T-helper 1 cell treated with Interleukin-12 subunit alpha and Interleukin-12 subunit beta and Interleukin-4 antibody, amounts not matched to agents 30 ng/mL and 1 ng/mL, for 36 hours (primary cell): ENCODE measurements around the gene MPLKIP. TPM values are rescaled to one million over a fixed set of nuclear protein-coding genes. Genes with fewer than 3 reads are reported as not detected.
"Not testable (repeated sequence)": the region's sequence is repeated elsewhere in the genome, so short reads cannot be mapped to it uniquely, and the experiment has no call there.

ENCODE experiments used
- intact Hi-C: fragments of 100-400 bp; cut with micrococcal nuclease; formaldehyde crosslinking; loops from one replicate; pipeline ENCODE4 v1.15.1; 2024
- total RNA-seq: library from RNA; stranded (reverse); gene quantifications from 2 replicates; pipeline ENCODE4 v1.2.3, GENCODE V29; 2022

The MPLKIP gene
- total RNA-seq, 1 donor from 2014 or later, result 28.1 TPM

GRCh38 chr7:40133561-40134427 lies 628 bp downstream of the MPLKIP start:
- intact Hi-C loops, result loop anchor here (1.0 to 5.0 kb wide), 8 partner anchors 184 to 1956 kb away; partner anchors contain the start of genes RALA, STARD3NL, VPS41 and YAE1

- intact Hi-C loops, result no loop called here
Observed at GRCh38 chr7:40122940-40123254, 11.5 kb downstream of the MPLKIP start.

GRCh38 chr7:40122100-40122939 lies 12.1 kb downstream of the MPLKIP start:
- intact Hi-C loops, result not testable (repeated sequence)

GRCh38 chr7:40120020-40120419 lies 14.4 kb downstream of the MPLKIP start:
- intact Hi-C loops, result no loop called here

- intact Hi-C loops, result not testable (repeated sequence)
Observed at GRCh38 chr7:40118201-40118600, 16.2 kb downstream of the MPLKIP start.

GRCh38 chr7:40117199-40117598 lies 17.2 kb downstream of the MPLKIP start:
- intact Hi-C loops, result not testable (repeated sequence)

- intact Hi-C loops, result no loop called here
Observed at GRCh38 chr7:40115936-40116335, 18.5 kb downstream of the MPLKIP start.

GRCh38 chr7:40105879-40106473 lies 28.4 kb downstream of the MPLKIP start:
- intact Hi-C loops, result no loop called here

GRCh38 chr7:40102897-40103296 lies 31.5 kb downstream of the MPLKIP start:
- intact Hi-C loops, result no loop called here

- intact Hi-C loops, result no loop called here
Observed at GRCh38 chr7:40101201-40101600, 33.2 kb downstream of the MPLKIP start.

GRCh38 chr7:40099837-40100236 lies 34.6 kb downstream of the MPLKIP start:
- intact Hi-C loops, result no loop called here

- intact Hi-C loops, result no loop called here
Observed at GRCh38 chr7:40098810-40099209, 35.6 kb downstream of the MPLKIP start.

GRCh38 chr7:40097728-40098127 lies 36.7 kb downstream of the MPLKIP start:
- intact Hi-C loops, result no loop called here

- intact Hi-C loops, result no loop called here
Observed at GRCh38 chr7:40095695-40096327, 38.6 kb downstream of the MPLKIP start.

GRCh38 chr7:40095230-40095629 lies 39.2 kb downstream of the MPLKIP start:
- intact Hi-C loops, result no loop called here

- intact Hi-C loops, result no loop called here
Observed at GRCh38 chr7:40093631-40094350, 40.6 kb downstream of the MPLKIP start.

- intact Hi-C loops, result no loop called here
Observed at GRCh38 chr7:40092182-40092581, 42.2 kb downstream of the MPLKIP start.

- intact Hi-C loops, result no loop called here
Observed at GRCh38 chr7:40077849-40078248, 56.6 kb downstream of the MPLKIP start.
